Measurements from ENCODE around the gene SPG11.

DNA sequence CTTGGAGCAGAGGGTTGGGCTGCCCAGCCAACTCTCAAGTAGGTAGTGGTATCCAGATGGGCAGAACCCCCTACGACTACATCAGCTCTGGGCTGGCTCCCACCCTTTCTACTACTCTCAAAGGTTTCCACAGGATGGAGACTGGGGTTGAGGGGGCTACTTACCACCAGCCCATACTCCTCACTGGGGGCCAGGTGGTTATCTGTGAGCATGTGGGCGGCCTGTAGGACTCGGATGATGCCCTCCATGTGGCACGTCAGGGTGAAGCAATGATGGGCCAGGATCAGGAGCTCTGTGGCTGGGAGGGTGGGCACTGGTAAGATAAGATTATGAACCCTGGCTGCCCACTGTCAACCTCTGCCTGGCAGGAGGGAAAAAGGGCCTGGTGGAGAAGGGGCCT lies 93.1 kb downstream of the SPG11 start:
- TF ChIP-seq, protein P1, sequence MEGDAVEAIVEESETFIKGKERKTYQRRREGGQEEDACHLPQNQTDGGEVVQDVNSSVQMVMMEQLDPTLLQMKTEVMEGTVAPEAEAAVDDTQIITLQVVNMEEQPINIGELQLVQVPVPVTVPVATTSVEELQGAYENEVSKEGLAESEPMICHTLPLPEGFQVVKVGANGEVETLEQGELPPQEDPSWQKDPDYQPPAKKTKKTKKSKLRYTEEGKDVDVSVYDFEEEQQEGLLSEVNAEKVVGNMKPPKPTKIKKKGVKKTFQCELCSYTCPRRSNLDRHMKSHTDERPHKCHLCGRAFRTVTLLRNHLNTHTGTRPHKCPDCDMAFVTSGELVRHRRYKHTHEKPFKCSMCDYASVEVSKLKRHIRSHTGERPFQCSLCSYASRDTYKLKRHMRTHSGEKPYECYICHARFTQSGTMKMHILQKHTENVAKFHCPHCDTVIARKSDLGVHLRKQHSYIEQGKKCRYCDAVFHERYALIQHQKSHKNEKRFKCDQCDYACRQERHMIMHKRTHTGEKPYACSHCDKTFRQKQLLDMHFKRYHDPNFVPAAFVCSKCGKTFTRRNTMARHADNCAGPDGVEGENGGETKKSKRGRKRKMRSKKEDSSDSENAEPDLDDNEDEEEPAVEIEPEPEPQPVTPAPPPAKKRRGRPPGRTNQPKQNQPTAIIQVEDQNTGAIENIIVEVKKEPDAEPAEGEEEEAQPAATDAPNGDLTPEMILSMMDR (IDR thresholded peaks at IDR 0.05; ENCODE audit: low read depth, low read length), result no peak
- TF ChIP-seq POLR2A (IDR thresholded peaks at IDR 0.05; ENCODE audit: extremely low read depth, insufficient read length) (no peak), MYC (IDR thresholded peaks at IDR 0.05; ENCODE audit: low read depth, low read length) (no peak)
- TF ChIP-seq, protein P2, sequence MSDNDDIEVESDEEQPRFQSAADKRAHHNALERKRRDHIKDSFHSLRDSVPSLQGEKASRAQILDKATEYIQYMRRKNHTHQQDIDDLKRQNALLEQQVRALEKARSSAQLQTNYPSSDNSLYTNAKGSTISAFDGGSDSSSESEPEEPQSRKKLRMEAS (IDR thresholded peaks at IDR 0.05; ENCODE audit: low read depth, low read length), result no peak
